OCI-M2 (cell line): ENCODE data around the gene FIP1L1.

ENCODE experiments used
- DNase-seq: peaks from one replicate; lab custom pipeline; 2025; ENCODE audit not compliant: unreplicated experiment; lab: John Stamatoyannopoulos, UW

The FIP1L1 gene

DNA sequence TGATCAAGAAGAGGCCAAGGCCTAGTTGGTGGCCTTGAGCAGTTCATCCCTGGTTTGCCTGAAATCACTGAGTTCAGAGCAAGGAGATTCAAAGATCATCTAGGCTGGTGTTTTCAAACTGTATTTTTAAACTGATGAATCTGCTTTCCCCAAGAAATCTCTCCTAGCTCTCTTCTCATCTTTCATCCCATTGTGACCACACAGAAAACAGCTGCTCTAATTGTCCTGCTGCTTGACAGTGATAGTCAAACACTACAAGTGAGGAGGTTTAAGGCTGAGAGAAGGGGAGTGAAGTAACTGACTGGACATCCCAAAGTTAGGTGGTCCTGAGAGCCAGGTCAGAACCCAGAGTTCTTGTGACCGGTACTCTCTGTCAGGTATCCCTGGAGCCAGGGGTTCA, 122.3 kb downstream of the FIP1L1 start:
- no peak for DNase-seq

DNA sequence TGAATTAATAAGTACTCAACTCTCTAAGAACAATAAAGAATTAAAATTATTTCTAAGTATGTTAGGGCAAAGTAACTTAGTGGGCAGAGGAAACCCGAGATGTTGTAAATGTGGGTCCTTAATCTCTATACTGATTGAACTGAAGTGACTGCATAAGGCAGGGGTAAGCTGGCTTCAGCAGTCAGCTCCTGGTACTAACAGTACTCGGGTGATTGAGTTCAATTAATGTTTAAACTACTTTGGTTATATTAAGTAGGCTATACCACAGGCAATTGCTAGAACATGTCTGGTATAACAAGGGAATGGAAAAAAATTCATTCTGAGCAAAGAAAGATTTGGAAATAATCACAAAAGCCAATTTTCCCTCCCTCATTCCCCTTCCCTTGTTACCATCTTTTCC, 123.1 kb downstream of the FIP1L1 start:
- DNase-seq, result no peak

DNA sequence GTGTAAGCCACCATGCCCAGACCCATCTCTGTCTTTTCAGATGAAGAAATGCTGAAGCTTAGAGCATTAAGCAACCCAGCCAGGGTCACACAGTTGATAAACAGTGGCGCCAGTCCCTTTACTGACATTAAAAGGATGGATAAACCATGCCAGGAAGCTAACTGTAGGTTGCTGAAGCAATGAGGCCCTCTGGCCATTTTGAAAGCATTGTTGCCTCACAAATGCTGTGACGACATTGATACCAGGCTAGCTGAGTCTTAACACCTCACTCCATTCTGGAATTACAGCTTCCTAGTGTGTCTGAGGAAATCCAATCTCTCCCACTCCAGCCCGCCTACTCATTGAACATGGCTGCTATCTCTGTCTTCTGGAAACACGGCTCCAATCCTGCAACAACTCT, 124.1 kb downstream of the FIP1L1 start:
- no peak for DNase-seq

DNA sequence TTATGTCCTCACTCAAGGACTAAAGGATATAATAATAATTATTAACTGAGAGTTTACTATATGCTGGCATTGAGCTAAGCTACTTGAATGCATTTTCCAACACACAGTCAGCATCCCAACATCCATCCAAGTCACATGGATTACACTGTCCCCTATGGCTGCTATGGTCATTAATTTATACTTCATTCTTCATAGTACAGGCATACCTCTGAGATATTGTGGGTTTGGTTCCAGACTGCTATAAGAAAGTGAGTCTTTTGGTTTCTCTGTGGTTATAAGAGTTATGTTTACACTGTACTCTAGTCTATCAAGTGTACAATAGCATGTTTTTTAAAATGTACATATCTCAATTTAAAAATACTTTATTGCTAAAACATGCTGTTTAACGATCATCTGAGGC, 124.7 kb downstream of the FIP1L1 start:
- no peak for DNase-seq

DNA sequence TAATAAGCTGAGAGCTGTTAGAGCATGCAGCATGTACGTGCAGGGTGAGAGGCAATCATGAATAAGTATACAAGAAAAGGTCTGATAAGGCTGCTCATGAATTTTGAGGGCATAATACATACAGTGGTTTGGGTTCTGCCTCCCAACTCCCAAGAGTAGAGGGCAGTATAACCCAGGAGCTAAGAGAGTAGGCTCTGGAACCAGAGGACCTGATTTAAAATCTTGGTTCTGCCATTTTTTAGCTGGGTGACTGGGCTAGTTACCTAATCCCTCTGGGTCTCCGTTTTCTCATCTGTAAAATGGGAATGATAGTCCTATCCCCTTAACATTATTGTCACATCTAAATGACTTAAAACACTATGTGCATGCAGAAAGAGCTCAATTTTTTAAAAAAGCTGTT, 128.5 kb downstream of the FIP1L1 start:
- no peak for DNase-seq

DNA sequence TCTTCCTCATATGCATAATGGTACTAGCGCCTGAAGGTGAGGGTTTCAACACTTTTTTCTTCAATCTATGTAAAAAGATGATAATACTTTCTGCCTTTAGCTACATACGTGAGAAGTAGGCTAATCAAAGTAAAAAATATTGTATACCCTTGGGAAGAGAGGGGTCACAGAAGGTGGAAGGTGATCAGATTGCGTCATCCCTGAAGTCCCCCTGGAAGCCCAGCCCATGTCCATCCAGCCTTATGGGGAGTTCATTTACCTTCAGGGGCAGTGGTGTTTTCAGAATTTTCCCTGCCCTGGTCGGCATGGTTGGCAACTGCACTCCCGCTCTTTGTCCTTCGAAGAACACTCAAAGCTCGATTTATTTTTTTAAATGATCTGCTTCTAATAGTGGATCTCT, 129.6 kb downstream of the FIP1L1 start:
- no peak for DNase-seq

DNA sequence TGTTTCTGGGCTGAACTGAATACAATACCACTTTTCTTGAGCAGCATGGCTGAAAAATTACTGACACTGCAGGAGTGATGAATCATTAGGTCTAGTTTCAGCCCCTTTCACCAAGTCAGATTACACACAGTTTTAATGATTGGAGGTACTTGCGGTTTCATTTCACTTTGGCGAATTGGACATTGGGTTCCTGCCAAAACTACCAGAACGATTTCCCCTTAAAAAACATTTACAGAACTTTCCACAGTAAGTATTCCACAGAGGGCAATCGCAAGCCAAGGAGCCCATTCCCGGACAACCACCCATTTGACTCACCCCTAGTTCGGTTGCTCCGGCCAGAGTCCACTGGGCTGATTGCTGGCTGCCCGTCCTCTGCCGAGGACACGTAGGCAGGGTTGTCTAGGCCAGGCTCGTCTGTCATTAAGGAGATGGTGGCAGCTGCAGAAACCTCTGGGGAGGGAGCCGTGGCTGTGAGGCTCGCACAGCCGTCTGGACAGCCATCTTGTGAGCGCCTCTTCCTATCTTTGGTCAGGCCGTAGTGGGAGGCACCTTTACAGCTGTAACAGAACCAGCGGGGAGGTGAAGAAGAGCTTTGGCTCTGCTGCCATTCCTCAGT, 130.3 kb downstream of the FIP1L1 start:
- DNase-seq, result no peak

DNA sequence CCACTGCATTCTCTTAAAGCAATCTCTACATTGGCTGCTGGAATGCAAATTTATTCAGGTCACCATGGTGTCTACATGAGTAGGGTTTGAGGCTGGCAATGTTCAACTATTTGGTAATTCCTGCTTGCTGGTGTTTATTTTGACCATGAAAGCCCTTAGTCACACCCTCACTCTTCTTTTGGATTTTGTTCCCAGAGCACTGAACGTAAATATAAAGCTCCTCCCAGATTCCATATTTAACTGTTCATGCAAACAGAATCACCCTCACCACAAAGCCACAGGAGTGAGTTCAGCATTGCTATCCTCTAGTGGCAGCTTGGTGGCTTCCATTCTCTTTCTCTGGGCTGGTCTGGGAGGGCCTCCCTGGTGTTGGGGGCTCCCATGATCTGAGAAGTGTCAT, 131.0 kb downstream of the FIP1L1 start:
- no peak for DNase-seq

DNA sequence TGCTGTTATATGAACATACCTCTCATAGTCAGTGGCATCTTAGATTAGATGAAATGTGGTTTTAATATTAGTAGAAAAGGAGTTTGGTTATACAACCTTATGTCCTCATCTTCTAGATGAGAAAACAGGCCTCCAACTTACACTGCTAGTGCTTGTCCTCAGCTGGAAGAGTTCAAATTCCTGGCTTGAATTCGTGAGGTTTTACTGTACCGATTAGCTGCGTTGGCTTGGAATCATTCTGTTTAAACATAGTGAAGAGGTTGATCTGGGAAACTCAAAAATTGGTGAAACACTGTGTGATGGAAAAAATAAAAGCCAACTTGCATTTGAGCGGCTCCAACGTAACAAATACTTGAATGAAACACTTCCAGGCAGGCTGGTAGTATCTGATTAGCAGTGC, 132.9 kb downstream of the FIP1L1 start:
- no peak for DNase-seq
